WTC11 (cell line): ENCODE measurements around the gene TTC7B. TPM values are rescaled to one million over a fixed set of nuclear protein-coding genes. Genes with fewer than 3 reads are reported as not detected.

ENCODE experiments used
- ATAC-seq: fragments of 200-7000 bp; cut with Tn5 transposase; 2 replicates; pipeline ENCODE4 v1.10.0; 2021; ENCODE audit warnings: mild to moderate bottlenecking, moderate library complexity
- CTCF ChIA-PET: fragments of 300-600 bp; sonication (Branson Sonifier 250); formaldehyde crosslinking; loops from one replicate; lab custom pipeline; 2021; ENCODE audit warnings: antibody characterized with exemption; lab: Charles Lee
- POLR2A ChIA-PET: fragments of 350-600 bp; sonication (Branson Sonifier 250); formaldehyde crosslinking; loops from one replicate; lab custom pipeline; 2021; ENCODE audit warnings: antibody characterized with exemption; lab: Charles Lee
- DNase-seq: peaks from one replicate; pipeline ENCODE4 v3.0.0; 2021; ENCODE audit warnings: low spot score
- H3K27ac Mint-ChIP-seq: 2 replicates; pipeline ENCODE4 v1.8.0; 2021; ENCODE audit warnings: mixed read lengths
- H3K27me3 Mint-ChIP-seq: 2 replicates; pipeline ENCODE4 v1.8.0; 2021; ENCODE audit warnings: low read depth, mild to moderate bottlenecking, moderate library complexity, mixed read lengths
- H3K36me3 Mint-ChIP-seq: 2 replicates; pipeline ENCODE4 v1.8.0; 2021; ENCODE audit warnings: mixed read lengths
- H3K4me1 Mint-ChIP-seq: 2 replicates; pipeline ENCODE4 v1.8.0; 2022; ENCODE audit warnings: mixed read lengths
- H3K4me3 Mint-ChIP-seq: 2 replicates; pipeline ENCODE4 v1.8.0; 2021; ENCODE audit warnings: mild to moderate bottlenecking, moderate library complexity, mixed read lengths
- H3K9me3 Mint-ChIP-seq: 2 replicates; pipeline ENCODE4 v1.8.0; 2021; ENCODE audit warnings: mixed read lengths
- EMX1 ChIP-seq: fragments of 250-450 bp; sonication (Bioruptor Pico); IDR thresholded peaks from 2 replicates; pipeline ENCODE4 v1.8.0; 2021; ENCODE audit warnings: mild to moderate bottlenecking
- NFYB ChIP-seq: sonication (generic); formaldehyde crosslinking; conservative IDR thresholded peaks from 2 replicates; pipeline ENCODE4 v1.8.0; 2022; ENCODE audit warnings: low read depth, missing genetic modification reagents
- NR1H2 ChIP-seq: sonication (generic); formaldehyde crosslinking; IDR thresholded peaks from 2 replicates; pipeline ENCODE4 v1.9.0; 2021; ENCODE audit warnings: mild to moderate bottlenecking, moderate library complexity, missing genetic modification reagents
- RELA ChIP-seq: sonication (generic); formaldehyde crosslinking; IDR thresholded peaks from 2 replicates; pipeline ENCODE4 v1.8.1; 2022; ENCODE audit warnings: missing genetic modification reagents, mild to moderate bottlenecking, borderline replicate concordance
- SOX15 ChIP-seq: fragments of 250-450 bp; sonication (Bioruptor Pico); IDR thresholded peaks from 2 replicates; pipeline ENCODE4 v1.9.0; 2021; ENCODE audit warnings: mild to moderate bottlenecking
- total RNA-seq: library from RNA; stranded (reverse); gene quantifications from 3 replicates; pipeline ENCODE4 v1.2.3, GENCODE V29; 2021
- TF ChIP-seq, protein P1 (sequence below): sonication (generic); formaldehyde crosslinking; IDR thresholded peaks from 2 replicates; pipeline ENCODE4 v1.8.1; 2023; ENCODE audit warnings: mild to moderate bottlenecking, missing genetic modification reagents, borderline replicate concordance
- TF ChIP-seq, protein P2 (sequence below): sonication (generic); formaldehyde crosslinking; conservative IDR thresholded peaks from 2 replicates; pipeline ENCODE4 v1.8.1; 2023; ENCODE audit warnings: mild to moderate bottlenecking, low read depth, missing genetic modification reagents, moderate library complexity
- TF ChIP-seq, protein P3 (sequence below): fragments of 250-450 bp; sonication (Bioruptor Pico); IDR thresholded peaks from 2 replicates; pipeline ENCODE4 v1.9.0; 2021; ENCODE audit warnings: moderate library complexity, mild to moderate bottlenecking, inconsistent platforms, borderline replicate concordance
- TF ChIP-seq, protein P4 (sequence below): sonication (generic); formaldehyde crosslinking; IDR thresholded peaks from 2 replicates; pipeline ENCODE4 v1.8.1; 2023; ENCODE audit warnings: mild to moderate bottlenecking, missing genetic modification reagents, moderate library complexity
- TF ChIP-seq, protein P5 (sequence below): sonication (generic); formaldehyde crosslinking; IDR thresholded peaks from 2 replicates; pipeline ENCODE4 v1.8.1; 2023; ENCODE audit warnings: mild to moderate bottlenecking, moderate library complexity, missing genetic modification reagents
- TF ChIP-seq, protein P6 (sequence below): fragments of 250-450 bp; sonication (Bioruptor Pico); IDR thresholded peaks from 2 replicates; pipeline ENCODE4 v2.1.2; 2022; ENCODE audit warnings: mild to moderate bottlenecking, moderate library complexity

The TTC7B gene
- total RNA-seq, 1 experiment from 2014 or later = 27.6 TPM

DNA sequence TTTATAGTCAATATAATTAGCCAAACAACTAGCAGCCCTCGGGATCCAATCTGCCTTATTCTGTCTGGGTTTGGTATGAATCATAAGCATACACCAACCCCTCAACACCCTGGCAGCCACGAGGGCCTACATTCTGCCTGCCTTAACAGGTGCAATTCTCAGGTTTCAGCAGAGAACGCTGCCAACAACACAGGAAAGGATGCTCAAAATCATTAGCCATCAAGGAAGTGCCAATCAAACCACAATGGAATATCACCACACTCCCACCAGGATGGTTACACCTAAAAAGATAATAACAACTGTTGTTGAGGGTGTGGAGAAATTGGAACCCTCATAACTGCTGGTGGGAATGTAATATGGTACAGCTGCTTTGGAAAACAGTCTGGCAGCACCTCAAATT, 122.8 kb downstream of the TTC7B start (continued):
- TF ChIP-seq, protein P1, sequence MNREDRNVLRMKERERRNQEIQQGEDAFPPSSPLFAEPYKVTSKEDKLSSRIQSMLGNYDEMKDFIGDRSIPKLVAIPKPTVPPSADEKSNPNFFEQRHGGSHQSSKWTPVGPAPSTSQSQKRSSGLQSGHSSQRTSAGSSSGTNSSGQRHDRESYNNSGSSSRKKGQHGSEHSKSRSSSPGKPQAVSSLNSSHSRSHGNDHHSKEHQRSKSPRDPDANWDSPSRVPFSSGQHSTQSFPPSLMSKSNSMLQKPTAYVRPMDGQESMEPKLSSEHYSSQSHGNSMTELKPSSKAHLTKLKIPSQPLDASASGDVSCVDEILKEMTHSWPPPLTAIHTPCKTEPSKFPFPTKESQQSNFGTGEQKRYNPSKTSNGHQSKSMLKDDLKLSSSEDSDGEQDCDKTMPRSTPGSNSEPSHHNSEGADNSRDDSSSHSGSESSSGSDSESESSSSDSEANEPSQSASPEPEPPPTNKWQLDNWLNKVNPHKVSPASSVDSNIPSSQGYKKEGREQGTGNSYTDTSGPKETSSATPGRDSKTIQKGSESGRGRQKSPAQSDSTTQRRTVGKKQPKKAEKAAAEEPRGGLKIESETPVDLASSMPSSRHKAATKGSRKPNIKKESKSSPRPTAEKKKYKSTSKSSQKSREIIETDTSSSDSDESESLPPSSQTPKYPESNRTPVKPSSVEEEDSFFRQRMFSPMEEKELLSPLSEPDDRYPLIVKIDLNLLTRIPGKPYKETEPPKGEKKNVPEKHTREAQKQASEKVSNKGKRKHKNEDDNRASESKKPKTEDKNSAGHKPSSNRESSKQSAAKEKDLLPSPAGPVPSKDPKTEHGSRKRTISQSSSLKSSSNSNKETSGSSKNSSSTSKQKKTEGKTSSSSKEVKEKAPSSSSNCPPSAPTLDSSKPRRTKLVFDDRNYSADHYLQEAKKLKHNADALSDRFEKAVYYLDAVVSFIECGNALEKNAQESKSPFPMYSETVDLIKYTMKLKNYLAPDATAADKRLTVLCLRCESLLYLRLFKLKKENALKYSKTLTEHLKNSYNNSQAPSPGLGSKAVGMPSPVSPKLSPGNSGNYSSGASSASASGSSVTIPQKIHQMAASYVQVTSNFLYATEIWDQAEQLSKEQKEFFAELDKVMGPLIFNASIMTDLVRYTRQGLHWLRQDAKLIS = no peak
- TF ChIP-seq, protein P2, sequence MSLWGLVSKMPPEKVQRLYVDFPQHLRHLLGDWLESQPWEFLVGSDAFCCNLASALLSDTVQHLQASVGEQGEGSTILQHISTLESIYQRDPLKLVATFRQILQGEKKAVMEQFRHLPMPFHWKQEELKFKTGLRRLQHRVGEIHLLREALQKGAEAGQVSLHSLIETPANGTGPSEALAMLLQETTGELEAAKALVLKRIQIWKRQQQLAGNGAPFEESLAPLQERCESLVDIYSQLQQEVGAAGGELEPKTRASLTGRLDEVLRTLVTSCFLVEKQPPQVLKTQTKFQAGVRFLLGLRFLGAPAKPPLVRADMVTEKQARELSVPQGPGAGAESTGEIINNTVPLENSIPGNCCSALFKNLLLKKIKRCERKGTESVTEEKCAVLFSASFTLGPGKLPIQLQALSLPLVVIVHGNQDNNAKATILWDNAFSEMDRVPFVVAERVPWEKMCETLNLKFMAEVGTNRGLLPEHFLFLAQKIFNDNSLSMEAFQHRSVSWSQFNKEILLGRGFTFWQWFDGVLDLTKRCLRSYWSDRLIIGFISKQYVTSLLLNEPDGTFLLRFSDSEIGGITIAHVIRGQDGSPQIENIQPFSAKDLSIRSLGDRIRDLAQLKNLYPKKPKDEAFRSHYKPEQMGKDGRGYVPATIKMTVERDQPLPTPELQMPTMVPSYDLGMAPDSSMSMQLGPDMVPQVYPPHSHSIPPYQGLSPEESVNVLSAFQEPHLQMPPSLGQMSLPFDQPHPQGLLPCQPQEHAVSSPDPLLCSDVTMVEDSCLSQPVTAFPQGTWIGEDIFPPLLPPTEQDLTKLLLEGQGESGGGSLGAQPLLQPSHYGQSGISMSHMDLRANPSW = no peak
- TF ChIP-seq, protein P3, sequence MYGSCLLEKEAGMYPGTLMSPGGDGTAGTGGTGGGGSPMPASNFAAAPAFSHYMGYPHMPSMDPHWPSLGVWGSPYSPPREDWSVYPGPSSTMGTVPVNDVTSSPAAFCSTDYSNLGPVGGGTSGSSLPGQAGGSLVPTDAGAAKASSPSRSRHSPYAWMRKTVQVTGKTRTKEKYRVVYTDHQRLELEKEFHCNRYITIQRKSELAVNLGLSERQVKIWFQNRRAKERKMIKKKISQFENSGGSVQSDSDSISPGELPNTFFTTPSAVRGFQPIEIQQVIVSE (CRISPR knock-in tag) = no peak
- TF ChIP-seq, protein P4, sequence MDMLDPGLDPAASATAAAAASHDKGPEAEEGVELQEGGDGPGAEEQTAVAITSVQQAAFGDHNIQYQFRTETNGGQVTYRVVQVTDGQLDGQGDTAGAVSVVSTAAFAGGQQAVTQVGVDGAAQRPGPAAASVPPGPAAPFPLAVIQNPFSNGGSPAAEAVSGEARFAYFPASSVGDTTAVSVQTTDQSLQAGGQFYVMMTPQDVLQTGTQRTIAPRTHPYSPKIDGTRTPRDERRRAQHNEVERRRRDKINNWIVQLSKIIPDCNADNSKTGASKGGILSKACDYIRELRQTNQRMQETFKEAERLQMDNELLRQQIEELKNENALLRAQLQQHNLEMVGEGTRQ = no peak
- no peak for TF ChIP-seq SOX15

DNA sequence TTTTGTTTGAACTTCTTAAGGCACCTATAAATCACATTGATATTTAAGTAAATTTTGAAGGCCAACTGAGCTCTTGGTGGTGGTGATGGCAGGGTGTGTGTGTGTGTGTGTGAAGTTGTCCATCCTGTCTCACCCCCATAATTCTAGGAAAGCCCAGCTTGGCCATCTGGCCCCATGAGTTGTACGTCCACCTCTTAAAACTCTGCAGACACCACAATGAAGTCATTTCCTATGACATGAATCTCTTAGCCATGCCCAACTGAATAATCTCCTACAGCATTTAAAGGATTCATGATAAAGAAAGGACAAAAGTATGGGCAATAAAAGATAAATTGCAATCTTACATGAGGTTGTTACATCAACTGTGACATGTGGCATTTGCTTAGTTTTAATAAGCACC, 123.4 kb downstream of the TTC7B start:
- H3K4me1 Mint-ChIP-seq = peaks cover 6% of the 10 kb centered on the region
- no peak overlapping the region for H3K4me3 Mint-ChIP-seq
- no peak overlapping the region for H3K27ac Mint-ChIP-seq
- ATAC-seq (no peak), DNase-seq (no peak)
- no peaks in the 10 kb centered on the region for H3K36me3 Mint-ChIP-seq
- no peaks in the 10 kb centered on the region for H3K27me3 Mint-ChIP-seq
- CTCF ChIA-PET = no interaction called here
- no peak for TF ChIP-seq NFYB
- no peaks in the 10 kb centered on the region for H3K9me3 Mint-ChIP-seq
- POLR2A ChIA-PET = no interaction called here

DNA sequence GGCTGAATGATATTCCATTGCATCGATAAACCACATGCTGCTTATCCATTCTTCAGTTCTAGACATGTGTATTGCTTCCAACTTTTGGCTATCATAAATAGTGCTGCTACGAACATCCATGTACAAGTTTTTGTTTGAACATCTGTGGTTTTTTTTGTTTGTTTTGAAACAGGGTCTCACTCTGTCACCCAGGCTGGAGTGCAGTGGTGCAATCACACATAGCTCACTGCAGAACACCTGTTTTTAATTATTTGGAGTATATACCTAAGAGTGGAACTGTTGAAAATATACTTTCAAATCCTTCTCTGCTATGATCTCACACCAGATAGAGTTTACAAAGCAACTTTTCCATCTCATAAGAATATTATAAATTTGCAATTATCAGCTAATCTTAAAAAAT, 124.2 kb downstream of the TTC7B start:
- Mint-ChIP-seq H3K4me3 (no peak overlapping the region), H3K27ac (no peak overlapping the region), H3K27me3 (no peaks in the 10 kb centered on the region), H3K4me1 (no peaks in the 10 kb centered on the region), H3K9me3 (no peaks in the 10 kb centered on the region), H3K36me3 (no peaks in the 10 kb centered on the region)
- ChIA-PET CTCF (no interaction called here), POLR2A (no interaction called here)
- DNase-seq = no peak
- TF ChIP-seq, protein P5, sequence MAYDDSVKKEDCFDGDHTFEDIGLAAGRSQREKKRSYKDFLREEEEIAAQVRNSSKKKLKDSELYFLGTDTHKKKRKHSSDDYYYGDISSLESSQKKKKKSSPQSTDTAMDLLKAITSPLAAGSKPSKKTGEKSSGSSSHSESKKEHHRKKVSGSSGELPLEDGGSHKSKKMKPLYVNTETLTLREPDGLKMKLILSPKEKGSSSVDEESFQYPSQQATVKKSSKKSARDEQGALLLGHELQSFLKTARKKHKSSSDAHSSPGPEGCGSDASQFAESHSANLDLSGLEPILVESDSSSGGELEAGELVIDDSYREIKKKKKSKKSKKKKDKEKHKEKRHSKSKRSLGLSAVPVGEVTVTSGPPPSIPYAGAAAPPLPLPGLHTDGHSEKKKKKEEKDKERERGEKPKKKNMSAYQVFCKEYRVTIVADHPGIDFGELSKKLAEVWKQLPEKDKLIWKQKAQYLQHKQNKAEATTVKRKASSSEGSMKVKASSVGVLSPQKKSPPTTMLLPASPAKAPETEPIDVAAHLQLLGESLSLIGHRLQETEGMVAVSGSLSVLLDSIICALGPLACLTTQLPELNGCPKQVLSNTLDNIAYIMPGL (CRISPR knock-in tag) = no peak
- TF ChIP-seq NR1H2 (CRISPR knock-in tag) = no peak
- no peak for TF ChIP-seq RELA (CRISPR knock-in tag)
- TF ChIP-seq EMX1 (CRISPR knock-in tag) = no peak
- TF ChIP-seq, protein P6, sequence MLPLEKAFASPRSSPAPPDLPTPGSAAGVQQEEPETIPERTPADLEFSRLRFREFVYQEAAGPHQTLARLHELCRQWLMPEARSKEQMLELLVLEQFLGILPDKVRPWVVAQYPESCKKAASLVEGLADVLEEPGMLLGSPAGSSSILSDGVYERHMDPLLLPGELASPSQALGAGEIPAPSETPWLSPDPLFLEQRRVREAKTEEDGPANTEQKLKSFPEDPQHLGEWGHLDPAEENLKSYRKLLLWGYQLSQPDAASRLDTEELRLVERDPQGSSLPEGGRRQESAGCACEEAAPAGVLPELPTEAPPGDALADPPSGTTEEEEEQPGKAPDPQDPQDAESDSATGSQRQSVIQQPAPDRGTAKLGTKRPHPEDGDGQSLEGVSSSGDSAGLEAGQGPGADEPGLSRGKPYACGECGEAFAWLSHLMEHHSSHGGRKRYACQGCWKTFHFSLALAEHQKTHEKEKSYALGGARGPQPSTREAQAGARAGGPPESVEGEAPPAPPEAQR (CRISPR knock-in tag) = no peak
- ATAC-seq = no peak
